Fibroblast of the aortic adventitia (primary cell): Measurements from ENCODE around the gene MBTPS1. TPM values are rescaled to one million over a fixed set of nuclear protein-coding genes. Genes with fewer than 3 reads are reported as not detected.

Experiments used
- DNase-seq: peaks from one replicate; pipeline ENCODE4 v3.0.0-alpha.2; 2010; ENCODE audit warnings: low read depth
- H3K4me3 ChIP-seq: 2 replicates; pipeline ENCODE4 v1.5.1; 2011; ENCODE audit warnings: low read depth, mild to moderate bottlenecking, control low read depth, low read length, moderate library complexity
- CTCF ChIP-seq: IDR thresholded peaks from 2 replicates; pipeline ENCODE4 v1.5.1; 2011; ENCODE audit warnings: mild to moderate bottlenecking, low read length, control low read depth, inconsistent platforms; ENCODE audit not compliant: insufficient read depth
- total RNA-seq: library from RNA; depleted of rRNA; stranded (reverse); fragments of >200 nt; gene quantifications from 2 replicates; pipeline ENCODE4 v1.2.3, GENCODE V29; 2012; ENCODE audit warnings: low replicate concordance

The MBTPS1 gene
- total RNA-seq, 1 donor: 89.0 TPM

- TF ChIP-seq CTCF: no peak
- no peak overlapping the region for H3K4me3 ChIP-seq
Measured at GRCh38 chr16:84027625-84028024, 89.1 kb downstream of the MBTPS1 start.

GRCh38 chr16:84026606-84027005 lies 90.1 kb downstream of the MBTPS1 start:
- H3K4me3 ChIP-seq: no peak overlapping the region
- no peak for DNase-seq
- no peak for TF ChIP-seq CTCF

More at GRCh38 chr16:84027625-84028024, 89.1 kb downstream of the MBTPS1 start:
- DNase-seq: no peak

- peak; percentile 86 for DNase-seq
- no peak for TF ChIP-seq CTCF
- H3K4me3 ChIP-seq: no peak overlapping the region
Measured at GRCh38 chr16:84024854-84025253, 91.9 kb downstream of the MBTPS1 start.

GRCh38 chr16:84022644-84023043 lies 94.1 kb downstream of the MBTPS1 start:
- no peak for TF ChIP-seq CTCF
- no peak overlapping the region for H3K4me3 ChIP-seq
- no peak for DNase-seq

GRCh38 chr16:84021488-84021887 lies 95.3 kb downstream of the MBTPS1 start:
- DNase-seq: no peak
- no peak for TF ChIP-seq CTCF
- H3K4me3 ChIP-seq: no peak overlapping the region

GRCh38 chr16:84020353-84020752 lies 96.4 kb downstream of the MBTPS1 start:
- H3K4me3 ChIP-seq: no peak overlapping the region
- TF ChIP-seq CTCF: no peak
- no peak for DNase-seq

- TF ChIP-seq CTCF: no peak
- no peak for DNase-seq
- no peak overlapping the region for H3K4me3 ChIP-seq
Measured at GRCh38 chr16:84018710-84019109, 98.0 kb downstream of the MBTPS1 start.
